ENCODE results near the gene TPBG.

The TPBG gene

GRCh38 chr6:82363428-82364086 is at the start of gene TPBG:
TPBG (plus strand) TSS chr6:82363817; CDS start chr6:82364962, 1,145 bp downstream.
- DNase-seq = no peak

GRCh38 chr6:82322386-82322785 is 41.2 kb upstream of the TPBG start:
- no peak for DNase-seq

- DNase-seq = no peak
These were observed 33.9 kb upstream of the TPBG start for GRCh38 chr6:82329766-82330165.

- DNase-seq = no peak
These were observed 33.3 kb upstream of the TPBG start for GRCh38 chr6:82330171-82330804.

- no peak for DNase-seq
These were observed 32.4 kb upstream of the TPBG start for GRCh38 chr6:82331031-82331773.

- no peak for DNase-seq
These were observed 29.8 kb upstream of the TPBG start for GRCh38 chr6:82333781-82334180.

- no peak for DNase-seq
These were observed 25.8 kb upstream of the TPBG start for GRCh38 chr6:82337688-82338257.

- DNase-seq = no peak
These were observed 15.5 kb upstream of the TPBG start for GRCh38 chr6:82348130-82348529.

- no peak for DNase-seq
These were observed 9.8 kb upstream of the TPBG start for GRCh38 chr6:82353848-82354247.

GRCh38 chr6:82360552-82360951 is 3.1 kb upstream of the TPBG start:
- DNase-seq = no peak

GRCh38 chr6:82361631-82362030 is 2.0 kb upstream of the TPBG start:
- no peak for DNase-seq

GRCh38 chr6:82362144-82362543 is 1.5 kb upstream of the TPBG start:
- no peak for DNase-seq

GRCh38 chr6:82362878-82363427 is 664 bp upstream of the TPBG start:
- DNase-seq = no peak

GRCh38 chr6:82364087-82365015 is 734 bp downstream of the TPBG start:
- DNase-seq = no peak

- DNase-seq = no peak
These were observed 1.6 kb downstream of the TPBG start for GRCh38 chr6:82365016-82365795.

GRCh38 chr6:82367704-82368103 is 4.1 kb downstream of the TPBG start:
- DNase-seq = no peak

- DNase-seq = no peak
These were observed 7.2 kb downstream of the TPBG start for GRCh38 chr6:82370788-82371187.

GRCh38 chr6:82371799-82372546 is 8.4 kb downstream of the TPBG start:
- DNase-seq = no peak

- DNase-seq = no peak
These were observed 9.0 kb downstream of the TPBG start for GRCh38 chr6:82372656-82373055.

GRCh38 chr6:82374516-82374915 is 10.9 kb downstream of the TPBG start:
- DNase-seq = no peak

- no peak for DNase-seq
These were observed 13.0 kb downstream of the TPBG start for GRCh38 chr6:82376636-82377035.
